ENCODE results near the gene EEF1G. TPM values are rescaled to one million over a fixed set of nuclear protein-coding genes. Genes with fewer than 3 reads are reported as not detected.

EEF1G gene
- total RNA-seq, 1 experiment from 2014 or later = 2,008 TPM

DNA sequence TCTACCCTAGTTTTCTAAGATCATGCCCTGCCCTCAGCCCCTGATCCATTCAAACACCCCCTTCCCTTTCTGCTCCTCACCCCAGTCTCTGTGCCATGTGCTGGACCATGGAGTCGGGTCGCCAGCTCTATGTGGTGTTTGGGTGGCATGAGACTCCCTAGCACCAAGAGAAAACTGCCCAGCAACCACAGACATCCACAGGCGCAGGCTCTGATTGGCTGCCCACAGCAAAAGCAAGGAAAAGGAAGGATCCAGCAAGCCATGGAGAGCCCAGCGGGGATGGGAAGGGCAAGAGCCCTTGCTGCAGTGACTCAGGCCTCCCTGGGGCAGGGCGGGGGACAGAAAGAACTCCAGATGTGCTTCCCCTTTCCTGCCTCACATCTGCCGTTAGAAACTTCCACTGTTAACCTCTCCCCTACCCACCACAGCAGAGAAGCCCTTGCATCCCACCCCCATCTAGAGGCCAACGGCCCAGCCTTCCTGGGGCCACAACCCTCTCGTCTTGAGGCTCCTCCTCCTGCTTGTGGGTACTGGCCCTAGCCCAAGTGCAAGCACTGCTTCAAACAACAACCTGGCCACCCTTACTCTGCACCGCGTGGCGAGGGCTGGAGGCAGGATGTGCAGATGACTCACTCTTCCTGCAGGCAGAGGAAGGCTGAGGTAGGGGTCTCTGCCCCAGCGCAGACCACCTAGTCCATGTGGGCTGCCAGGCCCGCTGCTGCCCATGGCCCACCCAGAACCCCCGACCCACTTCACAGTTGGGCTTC is 17.4 kb downstream of the EEF1G start:
- peaks cover 96% of the 10 kb centered on the region for H3K4me1 ChIP-seq (replicated peaks; ENCODE audit: insufficient read depth)
- peaks cover 96% of the 10 kb centered on the region for H3F3A ChIP-seq (ENCODE audit: insufficient read depth, low read depth)
- H3K9me2 ChIP-seq (ENCODE audit: insufficient read depth) = no peaks in the 10 kb centered on the region
- TF ChIP-seq, protein P1, sequence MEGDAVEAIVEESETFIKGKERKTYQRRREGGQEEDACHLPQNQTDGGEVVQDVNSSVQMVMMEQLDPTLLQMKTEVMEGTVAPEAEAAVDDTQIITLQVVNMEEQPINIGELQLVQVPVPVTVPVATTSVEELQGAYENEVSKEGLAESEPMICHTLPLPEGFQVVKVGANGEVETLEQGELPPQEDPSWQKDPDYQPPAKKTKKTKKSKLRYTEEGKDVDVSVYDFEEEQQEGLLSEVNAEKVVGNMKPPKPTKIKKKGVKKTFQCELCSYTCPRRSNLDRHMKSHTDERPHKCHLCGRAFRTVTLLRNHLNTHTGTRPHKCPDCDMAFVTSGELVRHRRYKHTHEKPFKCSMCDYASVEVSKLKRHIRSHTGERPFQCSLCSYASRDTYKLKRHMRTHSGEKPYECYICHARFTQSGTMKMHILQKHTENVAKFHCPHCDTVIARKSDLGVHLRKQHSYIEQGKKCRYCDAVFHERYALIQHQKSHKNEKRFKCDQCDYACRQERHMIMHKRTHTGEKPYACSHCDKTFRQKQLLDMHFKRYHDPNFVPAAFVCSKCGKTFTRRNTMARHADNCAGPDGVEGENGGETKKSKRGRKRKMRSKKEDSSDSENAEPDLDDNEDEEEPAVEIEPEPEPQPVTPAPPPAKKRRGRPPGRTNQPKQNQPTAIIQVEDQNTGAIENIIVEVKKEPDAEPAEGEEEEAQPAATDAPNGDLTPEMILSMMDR (conservative IDR thresholded peaks at IDR 0.05) = no peak
- no peak for TF ChIP-seq EZH2 (IDR thresholded peaks at IDR 0.05; ENCODE audit: low read depth)
- BruUV-seq (replicated peaks) = no TSS peak
- CTCF ChIA-PET = interaction anchor here (0.5 to 1.8 kb wide), 4 partner anchors 12 to 132 kb away, joined by 3 to 12 read pairs (median 8); partner anchors contain the start of gene EEF1G
- H4K20me1 ChIP-seq (ENCODE audit: insufficient read depth) = peaks cover 30% of the 10 kb centered on the region
- peaks cover 32% of the 10 kb centered on the region for H3K79me2 ChIP-seq (ENCODE audit: low read depth)
- peak overlapping the region; percentile 38; the same call in 1 of the 2 replicates for H3K4me3 ChIP-seq
- H3K9me3 ChIP-seq (ENCODE audit: insufficient read depth, low read depth) = no peaks in the 10 kb centered on the region
- DNase-seq = peak; percentile 90 to 94
- peak overlapping the region; percentile 95 for H3K4me2 ChIP-seq
- H2AFZ ChIP-seq = no peak overlapping the region
- intact Hi-C loops (cut with micrococcal nuclease; ENCODE audit: unreplicated experiment) = loop anchor here (1.0 kb wide), 1 partner anchor 48 kb away; no protein-coding TSS in a partner anchor
- H3K27ac ChIP-seq = peak overlapping the region; percentile 92
- no peaks in the 10 kb centered on the region for H3K27me3 ChIP-seq (ENCODE audit: insufficient read depth, low read depth)
- POLR2A ChIA-PET (ENCODE audit: unreplicated experiment) = interaction anchor here (0.6 to 1.3 kb wide), 9 partner anchors 9 to 275 kb away, joined by 3 to 10 read pairs (median 4); partner anchors contain the start of genes AHNAK, EEF1G, STX5 and TUT1
- peaks cover 24% of the 10 kb centered on the region for H3K36me3 ChIP-seq (ENCODE audit: low read depth)

DNA sequence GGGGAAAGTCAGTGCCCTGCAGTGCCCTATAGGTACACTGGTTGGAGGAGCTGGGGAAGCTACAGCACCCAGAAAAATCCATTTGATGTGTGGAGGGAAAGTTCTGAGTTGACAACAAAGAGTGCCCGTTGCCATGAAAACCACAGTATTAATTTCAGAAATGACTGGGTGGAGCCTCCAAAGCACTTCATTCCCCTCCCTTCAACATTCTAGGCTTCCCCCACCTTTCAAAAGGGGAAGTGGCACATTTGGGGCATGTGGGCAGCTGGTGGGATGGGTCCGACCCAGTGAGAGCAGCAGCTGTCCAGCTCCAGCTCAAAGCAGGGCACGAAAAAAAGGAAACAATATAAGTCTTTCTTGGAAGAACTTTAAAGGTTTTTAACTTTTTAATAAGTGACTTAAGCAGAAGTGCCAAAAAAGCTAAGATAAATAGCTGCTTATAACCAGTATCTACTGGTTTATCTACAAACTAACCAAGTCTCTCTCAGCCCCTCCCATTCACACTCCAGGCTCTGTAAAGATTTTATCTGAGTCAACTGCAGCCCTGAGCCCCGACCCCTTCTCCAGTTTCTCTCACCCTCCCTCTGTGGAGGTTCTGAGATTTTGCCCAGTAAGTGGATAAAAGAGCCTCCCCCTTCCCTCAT is 18.1 kb downstream of the EEF1G start:
- Histone ChIP-seq H3K27ac (peak overlapping the region; percentile 92), H3K4me2 (peak overlapping the region; percentile 95), H2AFZ (no peak overlapping the region), H3K9me3 (ENCODE audit: insufficient read depth, low read depth) (no peaks in the 10 kb centered on the region), H3K79me2 (ENCODE audit: low read depth) (peaks cover 34% of the 10 kb centered on the region), H3F3A (ENCODE audit: insufficient read depth, low read depth) (peaks cover 97% of the 10 kb centered on the region), H3K9me2 (ENCODE audit: insufficient read depth) (no peaks in the 10 kb centered on the region), H3K36me3 (ENCODE audit: low read depth) (peaks cover 24% of the 10 kb centered on the region), H3K27me3 (ENCODE audit: insufficient read depth, low read depth) (no peaks in the 10 kb centered on the region), H3K4me3 (peak overlapping the region; percentile 38; the same call in 1 of the 2 replicates), H4K20me1 (ENCODE audit: insufficient read depth) (peaks cover 25% of the 10 kb centered on the region), H3K4me1 (replicated peaks; ENCODE audit: insufficient read depth) (peaks cover 97% of the 10 kb centered on the region)
- no peak for TF ChIP-seq EZH2 (IDR thresholded peaks at IDR 0.05; ENCODE audit: low read depth)
- TF ChIP-seq, protein P1 (conservative IDR thresholded peaks at IDR 0.05) = no peak
- peak in 1 of 2 experiments; percentile 29 for DNase-seq
- intact Hi-C loops (cut with micrococcal nuclease; ENCODE audit: unreplicated experiment) = loop anchor here (1.0 kb wide), 1 partner anchor 47 kb away; no protein-coding TSS in a partner anchor
- POLR2A ChIA-PET (ENCODE audit: unreplicated experiment) = interaction anchor here (0.6 to 1.3 kb wide), 7 partner anchors 9 to 276 kb away, joined by 3 to 6 read pairs (median 4); partner anchors contain the start of genes AHNAK, EEF1G, STX5 and TUT1
- no TSS peak for BruUV-seq (replicated peaks)
- CTCF ChIA-PET = interaction anchor here (1.0 to 1.8 kb wide), 2 partner anchors 18 to 131 kb away, joined by 3 to 12 read pairs; partner anchors contain the start of gene EEF1G
